Pancreas (tissue), 10 donors: ENCODE data around the gene SNRPD3. TPM values are rescaled to one million over a fixed set of nuclear protein-coding genes. Genes with fewer than 3 reads are reported as not detected.

Experiments used
- ATAC-seq, 4 donors: fragments of 200-7000 bp; cut with Tn5 transposase; one replicate each; pipeline versions ENCODE4 v1.8.0 to v1.9.1; 2020; ENCODE audit warnings: mild to moderate bottlenecking in 4 of 4, moderate library complexity in 4 of 4
- DNase-seq, 6 donors: peaks; one replicate each; pipeline ENCODE4 v3.0.0-alpha.2; 2020
- FAIRE-seq: peaks from 2 replicates; lab custom pipeline; 2012; peaks lifted over from hg19 to GRCh38; lab: Jason Lieb, UNC
- H3K27ac ChIP-seq, 4 donors: fragments of 200-600 bp; sonication (generic); 1 replicate in 3 of 4; 2 replicates in 1 of 4; pipeline versions ENCODE4 v1.5.0 to v1.8.0; 2020
- H3K27me3 ChIP-seq, 4 donors: fragments of 200-600 bp; one replicate each; pipeline ENCODE4 v1.8.0; 2021
- H3K36me3 ChIP-seq, 3 donors: fragments of 200-600 bp; sonication (generic) in 1 of 3; one replicate each; pipeline versions ENCODE4 v1.5.0 to v1.8.0; 2020 to 2021
- H3K4me1 ChIP-seq, 3 donors: fragments of 200-600 bp; one replicate each; pipeline ENCODE4 v1.8.0; 2021
- H3K4me3 ChIP-seq, 4 donors: fragments of 200-600 bp; sonication (generic) in 2 of 4; one replicate each; pipeline versions ENCODE4 v1.5.0 to v1.8.0; 2020 to 2021
- H3K9me3 ChIP-seq, 4 donors: fragments of 200-600 bp; one replicate each; pipeline ENCODE4 v1.8.0; 2021
- CTCF ChIP-seq, 4 donors: fragments of 200-600 bp; sonication (generic) in 3 of 4; IDR thresholded peaks; one replicate each; pipeline versions ENCODE4 v1.5.0 to v1.8.0; 2021; ENCODE audit warnings: antibody characterized with exemption in 4 of 4
- WGBS, 2 donors: extraction: QIAGEN DNeasy Blood & Tissue Kit; methylation state at CpG; one replicate each; pipeline ENCODE4 v1.1.7; 2013; 5-methylcytosine and 5-hydroxymethylcytosine counted together
- intact Hi-C, 3 donors: fragments of 100-400 bp; cut with DNase I; formaldehyde crosslinking; loops; one replicate each; pipeline versions ENCODE4 v1.11.1 to v1.14.2; 2022
- polyA plus RNA-seq, 2 donors: library from polyadenylated mRNA; stranded (reverse); fragments of 200-250 nt; gene quantifications; one replicate each; pipeline ENCODE4 v1.2.3, GENCODE V29; 2013
- total RNA-seq, 6 donors: library from RNA; stranded (reverse); fragmentation: NEBNext Ultra II Directional in 4 of 6; extraction: Animal tissue kit (Norgen Biotek cat#: 25700) in 4 of 6; gene quantifications; one replicate each; pipeline versions ENCODE4 v1.2.1 to v1.2.4, GENCODE V29; 2021 to 2023
- donor health status: healthy with polysubstance abuse.
- donor health status: DM: no; HTN: no; CAD: no; lungs with moderate emphysema.
- donor health status: DM: no; HTN: no; CAD: no.
- donor health status: control.
- donor health status: control.
- donor health status: Bipolar disorder and iron deficiency.
- donor health status: DM: yes; HTN: yes; CAD: no.
- donor health status: DM: no; HTN: no; CAD: no.
- donor health status: DM: no; HTN: no; CAD: no.
- donor health status: DM: yes; HTN: yes; CAD: no.

SNRPD3 gene
- total and polyA plus RNA-seq, 8 donors, result 15.9 to 58.1 (median 29.8) TPM

GRCh38 chr22:24512043-24512442, 43.8 kb upstream of the SNRPD3 start:
- DNase-seq, result no peak
- H3K36me3 ChIP-seq, result no peaks in the 10 kb centered on the region
- ATAC-seq, result peak in 2 of 4 donors; percentile 34 to 44
- no peak overlapping the region for H3K4me3 ChIP-seq
- no peak overlapping the region for H3K27ac ChIP-seq
- H3K9me3 ChIP-seq, result no peaks in the 10 kb centered on the region
- FAIRE-seq, result no peak
- no peak for TF ChIP-seq CTCF (IDR thresholded peaks at IDR 0.05)
- intact Hi-C loops, result no loop called here
- WGBS, 2 donors, result 40 to 48% methylated on average over 3 of the region's 3 CpGs
- H3K27me3 ChIP-seq, result no peaks in the 10 kb centered on the region
- peaks cover 12 to 31% (median 23%) of the 10 kb centered on the region in 3 donors for H3K4me1 ChIP-seq

GRCh38 chr22:24513378-24514240, 42.2 kb upstream of the SNRPD3 start:
- intact Hi-C loops, result no loop called here
- FAIRE-seq (no peak), DNase-seq (no peak), ATAC-seq (no peak)
- Histone ChIP-seq H3K27me3 (no peaks in the 10 kb centered on the region), H3K27ac (no peak overlapping the region), H3K36me3 (no peaks in the 10 kb centered on the region), H3K4me3 (no peak overlapping the region), H3K9me3 (no peaks in the 10 kb centered on the region), H3K4me1 (peaks cover 12 to 31% (median 23%) of the 10 kb centered on the region in 3 donors)
- no peak for TF ChIP-seq CTCF (IDR thresholded peaks at IDR 0.05)
- WGBS, 2 donors, result 85 to 86% methylated on average over 9 of the region's 9 CpGs

GRCh38 chr22:24514241-24515026, 41.4 kb upstream of the SNRPD3 start:
- WGBS, 2 donors, result 27 to 31% methylated on average over 14 of the region's 14 CpGs
- DNase-seq (peak in 4 of 6 donors; percentile 31 to 56 (median 42)), FAIRE-seq (no peak), ATAC-seq (peak; percentile 79 to 92 (median 84))
- Histone ChIP-seq H3K27me3 (no peaks in the 10 kb centered on the region), H3K27ac (peak overlapping the region in 1 of 4 donors; percentile 44), H3K9me3 (no peaks in the 10 kb centered on the region), H3K4me3 (no peak overlapping the region), H3K4me1 (peaks cover 12 to 31% (median 23%) of the 10 kb centered on the region in 3 donors), H3K36me3 (no peaks in the 10 kb centered on the region)
- intact Hi-C loops, result loop anchor here in 1 of 3 donors (5.0 kb wide), 1 partner anchor 87 kb away; the partner anchor contains the start of gene ADORA2A
- no peak for TF ChIP-seq CTCF (IDR thresholded peaks at IDR 0.05)

GRCh38 chr22:24515027-24515338, 40.8 kb upstream of the SNRPD3 start:
- Histone ChIP-seq H3K4me1 (peaks cover 12 to 31% (median 23%) of the 10 kb centered on the region in 3 donors), H3K36me3 (no peaks in the 10 kb centered on the region), H3K9me3 (no peaks in the 10 kb centered on the region), H3K4me3 (no peak overlapping the region), H3K27me3 (no peaks in the 10 kb centered on the region), H3K27ac (no peak overlapping the region)
- FAIRE-seq, result no peak
- DNase-seq, result no peak
- intact Hi-C loops, result loop anchor here in 1 of 3 donors (5.0 kb wide), 1 partner anchor 88 kb away; the partner anchor contains the start of gene ADORA2A
- no peak for TF ChIP-seq CTCF (IDR thresholded peaks at IDR 0.05)
- WGBS, 2 donors, result 94 to 97% methylated on average over 8 of the region's 8 CpGs
- no peak for ATAC-seq
